Activated CD8-positive, alpha-beta memory T cell treated with anti-CD3 and anti-CD28 coated beads for 1 hour (primary cell): ENCODE measurements around the gene OXCT1.
"Not testable (repeated sequence)": the region's sequence is repeated elsewhere in the genome, so short reads cannot be mapped to it uniquely, and the experiment has no call there.

Experiments used
- DNase-seq, 2 donors: peaks; one replicate each; pipeline ENCODE4 v3.0.0-alpha.2; 2020; ENCODE audit warnings: low read depth in 1 of 2; ENCODE audit errors: extremely low read depth in 1 of 2

OXCT1 gene

GRCh38 chr5:41728281-41728680 is 141.9 kb downstream of the OXCT1 start:
- no peak for DNase-seq

GRCh38 chr5:41722359-41722950 is 147.8 kb downstream of the OXCT1 start:
- DNase-seq: no peak

- DNase-seq: no peak
These were observed 148.7 kb downstream of the OXCT1 start for GRCh38 chr5:41721516-41721915.

- DNase-seq: no peak
These were observed 153.8 kb downstream of the OXCT1 start for GRCh38 chr5:41716382-41716781.

GRCh38 chr5:41714446-41714845 is 155.8 kb downstream of the OXCT1 start:
- not testable (repeated sequence) for DNase-seq

GRCh38 chr5:41708604-41708940 is 161.7 kb downstream of the OXCT1 start:
- DNase-seq: no peak

GRCh38 chr5:41707853-41708603 is 162.2 kb downstream of the OXCT1 start:
- no peak for DNase-seq

GRCh38 chr5:41695920-41696582 is 174.2 kb downstream of the OXCT1 start:
- no peak for DNase-seq

GRCh38 chr5:41686767-41687166 is 183.5 kb downstream of the OXCT1 start:
- DNase-seq: no peak

GRCh38 chr5:41686191-41686590 is 184.0 kb downstream of the OXCT1 start:
- no peak for DNase-seq

- no peak for DNase-seq
These were observed 187.0 kb downstream of the OXCT1 start for GRCh38 chr5:41683181-41683580.

GRCh38 chr5:41682641-41683040 is 187.6 kb downstream of the OXCT1 start:
- DNase-seq: no peak

- DNase-seq: no peak
These were observed 188.4 kb downstream of the OXCT1 start for GRCh38 chr5:41681840-41682239.
